Trophoblast cell (in vitro differentiated cells and primary cell): ENCODE results near the gene CD59.
A peak's percentile ranks its signal among the peaks of the same experiment; 100 is the strongest.

ENCODE experiments used
- DNase-seq, 2 donors: peaks; one replicate each; pipeline ENCODE4 v3.0.0-alpha.2; 2016
- H2AFZ ChIP-seq: 2 replicates; pipeline ENCODE4 v1.6.1; 2013; ENCODE audit warnings: low read length, moderate library complexity, mild to moderate bottlenecking; ENCODE audit not compliant: insufficient read depth, poor library complexity
- H2AK5ac ChIP-seq: 2 replicates; pipeline ENCODE4 v1.6.1; 2013; ENCODE audit warnings: mild to moderate bottlenecking, low read length
- H2BK120ac ChIP-seq: 2 replicates; pipeline ENCODE4 v1.6.1; 2013; ENCODE audit warnings: low read length, mild to moderate bottlenecking, moderate library complexity; ENCODE audit not compliant: insufficient read depth, poor library complexity
- H2BK12ac ChIP-seq: 2 replicates; pipeline ENCODE4 v1.6.1; 2013; ENCODE audit warnings: mild to moderate bottlenecking, low read length, moderate library complexity
- H2BK5ac ChIP-seq: 2 replicates; pipeline ENCODE4 v1.6.1; 2013; ENCODE audit warnings: low read length, low read depth, moderate library complexity, mild to moderate bottlenecking; ENCODE audit not compliant: poor library complexity
- H3K14ac ChIP-seq: 2 replicates; pipeline ENCODE4 v1.6.1; 2013; ENCODE audit warnings: mild to moderate bottlenecking, low read length
- H3K18ac ChIP-seq: 2 replicates; pipeline ENCODE4 v1.6.1; 2013; ENCODE audit warnings: mild to moderate bottlenecking, low read length
- H3K23ac ChIP-seq: 2 replicates; pipeline ENCODE4 v1.6.1; 2013; ENCODE audit warnings: low read length
- H3K27ac ChIP-seq: 2 replicates; pipeline ENCODE4 v1.5.1; 2013; ENCODE audit warnings: low read depth, mild to moderate bottlenecking, inconsistent platforms, low read length, moderate library complexity
- H3K27me3 ChIP-seq: 2 replicates; pipeline ENCODE4 v1.6.1; 2013; ENCODE audit warnings: inconsistent platforms, mild to moderate bottlenecking, low read length, moderate library complexity; ENCODE audit not compliant: insufficient read depth
- H3K36me3 ChIP-seq, 2 experiments: 1 replicate in 1 of 2; 2 replicates in 1 of 2; pipeline ENCODE4 v1.6.1; 2013; ENCODE audit warnings: low read length in 2 of 2, mild to moderate bottlenecking in 2 of 2, moderate library complexity in 1 of 2; ENCODE audit not compliant: insufficient read depth in 2 of 2, control insufficient read depth in 1 of 2
- H3K4ac ChIP-seq: 2 replicates; pipeline ENCODE4 v1.6.1; 2013; ENCODE audit warnings: low read depth, mild to moderate bottlenecking, low read length, moderate library complexity
- H3K4me1 ChIP-seq, 2 experiments: 1 replicate in 1 of 2; 2 replicates in 1 of 2; pipeline ENCODE4 v1.6.1; 2013; ENCODE audit warnings: low read length in 2 of 2, mild to moderate bottlenecking in 2 of 2, moderate library complexity in 1 of 2; ENCODE audit not compliant: insufficient read depth in 2 of 2, control insufficient read depth in 1 of 2
- H3K4me2 ChIP-seq: 2 replicates; pipeline ENCODE4 v1.6.1; 2013; ENCODE audit warnings: inconsistent platforms, mild to moderate bottlenecking, low read length, moderate library complexity
- H3K4me3 ChIP-seq: 2 replicates; pipeline ENCODE4 v1.5.1; 2013; ENCODE audit warnings: mild to moderate bottlenecking, low read depth, low read length, inconsistent platforms
- H3K79me1 ChIP-seq: one replicate; pipeline ENCODE4 v1.6.1; 2013; ENCODE audit warnings: low read length
- H3K79me2 ChIP-seq: 2 replicates; pipeline ENCODE4 v1.6.1; 2013; ENCODE audit warnings: low read length, mild to moderate bottlenecking; ENCODE audit not compliant: control insufficient read depth, insufficient read depth, poor library complexity
- H3K9ac ChIP-seq: 2 replicates; pipeline ENCODE4 v1.6.1; 2013; ENCODE audit warnings: mild to moderate bottlenecking, low read length
- H3K9me3 ChIP-seq: 2 replicates; pipeline ENCODE4 v1.6.1; 2013; ENCODE audit warnings: low read depth, mild to moderate bottlenecking, control low read depth, inconsistent platforms, low read length; ENCODE audit not compliant: insufficient read depth
- H4K12ac ChIP-seq: 2 replicates; pipeline ENCODE4 v1.6.1; 2013; ENCODE audit warnings: low read depth, mild to moderate bottlenecking, low read length, moderate library complexity
- H4K8ac ChIP-seq: 2 replicates; pipeline ENCODE4 v1.6.1; 2013; ENCODE audit warnings: low read depth, mild to moderate bottlenecking, low read length, moderate library complexity
- H4K91ac ChIP-seq: one replicate; pipeline ENCODE4 v1.6.1; 2013; ENCODE audit warnings: low read depth, mild to moderate bottlenecking, low read length, moderate library complexity
- WGBS: extraction: QIAGEN DNeasy Blood & Tissue Kit; methylation state at CpG from one replicate; pipeline ENCODE4 v1.1.7; 2013; ENCODE audit warnings: missing lambda C conversion rate; ENCODE audit not compliant: insufficient read length, insufficient coverage; ENCODE audit errors: extremely low coverage; 5-methylcytosine and 5-hydroxymethylcytosine counted together

The CD59 gene

GRCh38 chr11:33694346-33695050, 41.7 kb downstream of the CD59 start:
- Histone ChIP-seq H3K4me1 (peaks cover 27 to 33% of the 10 kb centered on the region in 2 experiments), H2BK120ac (no peak overlapping the region), H3K27ac (no peak overlapping the region), H3K23ac (no peak overlapping the region), H3K79me1 (peaks cover 22% of the 10 kb centered on the region), H2AK5ac (no peak overlapping the region), H3K4me2 (no peak overlapping the region), H3K27me3 (no peaks in the 10 kb centered on the region), H3K79me2 (peaks cover 4% of the 10 kb centered on the region), H4K12ac (no peak overlapping the region), H3K4me3 (no peak overlapping the region), H2BK5ac (no peak overlapping the region), H3K18ac (no peak overlapping the region), H4K91ac (no peak overlapping the region), H3K9me3 (no peaks in the 10 kb centered on the region), H3K4ac (no peak overlapping the region), H3K36me3 (no peaks in the 10 kb centered on the region), H4K8ac (no peak overlapping the region), H2AFZ (no peak overlapping the region), H3K14ac (peak overlapping the region; percentile 9), H2BK12ac (peak overlapping the region; percentile 25), H3K9ac (no peak overlapping the region)
- WGBS: no CpG with 5 or more reads among the region's 4 CpGs
- no peak for DNase-seq

DNA sequence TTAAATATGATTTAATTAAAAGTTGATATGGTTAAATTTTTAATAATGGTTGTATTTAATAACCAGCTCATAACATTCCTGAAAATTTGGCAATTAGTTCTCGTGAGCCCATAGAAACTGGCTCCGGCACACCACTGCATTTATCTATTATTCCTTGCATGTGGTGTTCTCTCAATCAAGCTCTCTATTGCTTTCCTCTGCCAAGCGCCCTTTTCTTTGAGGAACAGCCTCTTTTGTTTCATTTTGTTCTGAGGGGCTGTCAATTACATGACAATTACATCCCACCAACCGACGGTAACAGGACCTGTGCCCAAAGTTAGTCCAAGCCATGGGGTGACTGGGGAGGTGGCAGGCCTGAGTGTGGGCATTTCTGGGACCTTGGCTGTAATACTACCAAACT, 43.7 kb downstream of the CD59 start:
- Histone ChIP-seq H3K4me3 (no peak overlapping the region), H3K79me2 (peaks cover 4% of the 10 kb centered on the region), H3K14ac (peak overlapping the region; percentile 71), H2BK5ac (peak overlapping the region; percentile 54), H3K79me1 (peaks cover 24% of the 10 kb centered on the region), H3K27ac (peak overlapping the region; percentile 14), H2BK12ac (peak overlapping the region; percentile 96), H4K12ac (no peak overlapping the region), H3K23ac (no peak overlapping the region), H3K27me3 (no peaks in the 10 kb centered on the region), H3K4ac (no peak overlapping the region), H2AFZ (no peak overlapping the region), H3K9ac (no peak overlapping the region), H4K91ac (peak overlapping the region; percentile 64), H2AK5ac (peak overlapping the region; percentile 65), H3K4me2 (no peak overlapping the region), H3K18ac (peak overlapping the region; percentile 64), H4K8ac (no peak overlapping the region), H3K4me1 (peaks cover 27 to 33% of the 10 kb centered on the region in 2 experiments), H2BK120ac (peak overlapping the region; percentile 91), H3K9me3 (no peaks in the 10 kb centered on the region), H3K36me3 (no peaks in the 10 kb centered on the region)
- no peak for DNase-seq
- no CpG with 5 or more reads among the region's 5 CpGs for WGBS

GRCh38 chr11:33692013-33692504, 44.2 kb downstream of the CD59 start:
- DNase-seq: peak; percentile 71 to 91
- WGBS: no CpG with 5 or more reads among the region's 9 CpGs
- H2AFZ ChIP-seq: no peak overlapping the region

DNA sequence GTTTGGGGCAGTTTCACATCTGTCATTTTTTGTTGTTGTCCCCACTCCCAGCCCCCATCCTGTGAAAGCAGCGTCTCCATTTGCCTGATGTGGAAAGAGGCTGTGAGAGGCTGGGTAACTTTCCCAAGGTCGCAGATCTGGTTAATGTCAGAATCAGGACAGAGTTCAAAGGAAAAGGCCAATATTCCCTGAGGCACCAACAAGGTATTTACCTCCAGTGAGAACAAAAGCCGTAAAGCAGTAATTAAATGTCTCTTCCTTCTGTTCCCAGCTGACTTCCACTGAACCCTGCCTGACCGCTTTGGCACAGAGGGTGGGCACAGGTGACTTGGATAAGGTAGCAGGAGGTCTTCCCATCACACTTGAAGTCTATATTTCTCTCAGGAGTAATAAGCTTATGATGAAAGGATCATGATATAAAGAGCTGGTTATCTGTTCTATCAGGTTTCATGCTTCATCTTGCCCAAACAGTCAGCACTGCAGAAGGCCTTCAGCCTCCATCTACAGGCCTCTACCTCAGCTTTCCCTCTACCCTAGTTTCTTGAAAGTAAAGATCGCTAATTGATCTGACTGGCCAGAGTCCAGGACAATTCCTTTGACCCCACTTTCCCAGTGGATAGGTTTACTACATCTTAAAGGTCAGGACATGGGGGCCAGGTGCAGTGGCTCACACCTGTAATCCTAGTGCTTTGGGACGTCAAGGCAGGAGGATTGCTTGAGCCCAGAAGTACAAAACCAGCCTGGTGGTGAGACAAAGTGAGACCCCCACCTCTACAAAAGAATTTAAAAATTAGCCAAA, 45.0 kb downstream of the CD59 start:
- WGBS: no CpG with 5 or more reads among the region's 6 CpGs
- Histone ChIP-seq H4K12ac (no peak overlapping the region), H3K4me1 (peaks cover 27 to 33% of the 10 kb centered on the region in 2 experiments), H3K27ac (peak overlapping the region; percentile 82), H4K8ac (peak overlapping the region; percentile 68), H2AK5ac (peak overlapping the region; percentile 21), H3K14ac (peak overlapping the region; percentile 12), H2BK12ac (peak overlapping the region; percentile 95), H3K79me1 (peaks cover 24% of the 10 kb centered on the region), H2BK120ac (peak overlapping the region; percentile 81), H3K9ac (no peak overlapping the region), H3K23ac (no peak overlapping the region), H2AFZ (peak overlapping the region; percentile 26), H3K4me2 (peak overlapping the region; percentile 54), H3K36me3 (no peaks in the 10 kb centered on the region), H3K9me3 (no peaks in the 10 kb centered on the region), H3K4me3 (no peak overlapping the region), H3K4ac (no peak overlapping the region), H3K79me2 (peaks cover 4% of the 10 kb centered on the region), H4K91ac (peak overlapping the region; percentile 95), H2BK5ac (peak overlapping the region; percentile 87), H3K18ac (peak overlapping the region; percentile 18), H3K27me3 (no peaks in the 10 kb centered on the region)
- DNase-seq: peak; percentile 68 to 95

More at GRCh38 chr11:33692013-33692504, 44.2 kb downstream of the CD59 start:
- peak overlapping the region; percentile 68 for H3K27ac ChIP-seq
- H3K27me3 ChIP-seq: no peaks in the 10 kb centered on the region
- peak overlapping the region; percentile 57 for H3K4ac ChIP-seq
- H3K18ac ChIP-seq: peak overlapping the region; percentile 49
- H3K14ac ChIP-seq: peak overlapping the region; percentile 88
- H3K4me3 ChIP-seq: no peak overlapping the region
- H2AK5ac ChIP-seq: peak overlapping the region; percentile 89
- peak overlapping the region; percentile 95 for H2BK12ac ChIP-seq
- peak overlapping the region; percentile 95 for H4K91ac ChIP-seq
- peak overlapping the region; percentile 81 for H2BK120ac ChIP-seq
- no peak overlapping the region for H4K12ac ChIP-seq
- H3K36me3 ChIP-seq: no peaks in the 10 kb centered on the region
- H3K9me3 ChIP-seq: no peaks in the 10 kb centered on the region
- H3K9ac ChIP-seq: no peak overlapping the region
- peaks cover 27 to 33% of the 10 kb centered on the region in 2 experiments for H3K4me1 ChIP-seq
- H3K79me1 ChIP-seq: peaks cover 24% of the 10 kb centered on the region
- H4K8ac ChIP-seq: peak overlapping the region; percentile 66
- peak overlapping the region; percentile 87 for H2BK5ac ChIP-seq
- peaks cover 4% of the 10 kb centered on the region for H3K79me2 ChIP-seq
- no peak overlapping the region for H3K23ac ChIP-seq
- peak overlapping the region; percentile 50 for H3K4me2 ChIP-seq
